GM19438 (cell line): ENCODE results near the gene LAMTOR2.
"Not testable (repeated sequence)": the region's sequence is repeated elsewhere in the genome, so short reads cannot be mapped to it uniquely, and the experiment has no call there.

Source experiments
- ATAC-seq: cut with Tn5 transposase; IDR thresholded peaks from one replicate; pipeline ENCODE4 v1.9.1; 2021; ENCODE audit warnings: low read depth; ENCODE audit not compliant: unreplicated experiment

LAMTOR2 gene

GRCh38 chr1:156054500-156055280 lies at the start of gene LAMTOR2:
TSS of gene LAMTOR2 (plus strand) at chr1:156054782. CDS start at chr1:156054890, 108 bp downstream.
- peak; percentile 65 for ATAC-seq

GRCh38 chr1:156004843-156005584 lies 49.6 kb upstream of the LAMTOR2 start:
- no peak for ATAC-seq

- ATAC-seq, result no peak
These were observed 47.8 kb upstream of the LAMTOR2 start for GRCh38 chr1:156006666-156007376.

GRCh38 chr1:156009404-156009803 lies 45.2 kb upstream of the LAMTOR2 start:
- no peak for ATAC-seq

GRCh38 chr1:156012051-156012817 lies 42.3 kb upstream of the LAMTOR2 start:
- peak; percentile 71 for ATAC-seq

- ATAC-seq, result no peak
These were observed 39.8 kb upstream of the LAMTOR2 start for GRCh38 chr1:156014829-156015228.

GRCh38 chr1:156019946-156020292 lies 34.7 kb upstream of the LAMTOR2 start:
- ATAC-seq, result no peak

- ATAC-seq, result peak; percentile 93
These were observed 34.1 kb upstream of the LAMTOR2 start, which contains the start of gene SSR2 for GRCh38 chr1:156020293-156021092. TSS of gene SSR2 (minus strand) at chr1:156020951. CDS start at chr1:156020167, 784 bp downstream.

GRCh38 chr1:156021093-156021428 lies 33.5 kb upstream of the LAMTOR2 start:
- no peak for ATAC-seq

- ATAC-seq, result no peak
These were observed 32.6 kb upstream of the LAMTOR2 start for GRCh38 chr1:156021954-156022353.

- no peak for ATAC-seq
These were observed 29.8 kb upstream of the LAMTOR2 start for GRCh38 chr1:156024801-156025200.

GRCh38 chr1:156025876-156026275 lies 28.7 kb upstream of the LAMTOR2 start:
- ATAC-seq, result no peak

- ATAC-seq, result no peak
These were observed 28.0 kb upstream of the LAMTOR2 start for GRCh38 chr1:156026588-156026987.

GRCh38 chr1:156033011-156033410 lies 21.6 kb upstream of the LAMTOR2 start:
- no peak for ATAC-seq

GRCh38 chr1:156034991-156035390 lies 19.6 kb upstream of the LAMTOR2 start:
- not testable (repeated sequence) for ATAC-seq

GRCh38 chr1:156042828-156043227 lies 11.8 kb upstream of the LAMTOR2 start:
- no peak for ATAC-seq

- no peak for ATAC-seq
These were observed 9.5 kb upstream of the LAMTOR2 start for GRCh38 chr1:156045076-156045475.

GRCh38 chr1:156048663-156049258 lies 5.8 kb upstream of the LAMTOR2 start:
- no peak for ATAC-seq

- no peak for ATAC-seq
These were observed 4.2 kb upstream of the LAMTOR2 start for GRCh38 chr1:156050376-156050775.
